Mononuclear cell (primary cell): Measurements from ENCODE around the gene TSR2. TPM values are rescaled to one million over a fixed set of nuclear protein-coding genes. Genes with fewer than 3 reads are reported as not detected.
"Not testable (repeated sequence)": the region's sequence is repeated elsewhere in the genome, so short reads cannot be mapped to it uniquely, and the experiment has no call there.

Source experiments
- H3K27me3 ChIP-seq: 2 replicates; pipeline ENCODE4 v1.6.0; 2011; ENCODE audit warnings: low read length, control low read depth; ENCODE audit not compliant: insufficient read depth
- H3K4me1 ChIP-seq: 2 replicates; pipeline ENCODE4 v1.5.1; 2011; ENCODE audit warnings: mild to moderate bottlenecking, low read length, control low read depth; ENCODE audit not compliant: insufficient read depth
- H3K4me3 ChIP-seq: 2 replicates; pipeline ENCODE4 v1.5.1; 2011; ENCODE audit warnings: mild to moderate bottlenecking, low read length, moderate library complexity
- H3K9me3 ChIP-seq: 2 replicates; pipeline ENCODE4 v1.5.1; 2011; ENCODE audit warnings: low read depth, mild to moderate bottlenecking, control low read depth, low read length
- total RNA-seq: library from RNA; depleted of rRNA; stranded (reverse); fragments of >200 nt; gene quantifications from one replicate; pipeline ENCODE4 v1.2.3, GENCODE V29; 2012

The TSR2 gene
- total RNA-seq, 1 donor, result 19.1 TPM

- Histone ChIP-seq H3K4me3 (no peak overlapping the region), H3K4me1 (peaks cover 18% of the 10 kb centered on the region), H3K9me3 (no peaks in the 10 kb centered on the region), H3K27me3 (no peaks in the 10 kb centered on the region)
Observed at GRCh38 chrX:54444752-54445151, 4.5 kb downstream of the TSR2 start.

GRCh38 chrX:54446084-54446483 lies 5.9 kb downstream of the TSR2 start:
- H3K4me3 ChIP-seq, result no peak overlapping the region
- H3K4me1 ChIP-seq, result peaks cover 13% of the 10 kb centered on the region
- H3K27me3 ChIP-seq, result no peaks in the 10 kb centered on the region
- no peaks in the 10 kb centered on the region for H3K9me3 ChIP-seq

GRCh38 chrX:54447461-54447860 lies 7.3 kb downstream of the TSR2 start:
- no peaks in the 10 kb centered on the region for H3K27me3 ChIP-seq

GRCh38 chrX:54449929-54450328 lies 9.7 kb downstream of the TSR2 start:
- Histone ChIP-seq H3K4me3 (no peak overlapping the region), H3K27me3 (no peaks in the 10 kb centered on the region), H3K9me3 (no peaks in the 10 kb centered on the region), H3K4me1 (no peaks in the 10 kb centered on the region)

More at GRCh38 chrX:54447461-54447860, 7.3 kb downstream of the TSR2 start:
- Histone ChIP-seq H3K4me1 (no peaks in the 10 kb centered on the region), H3K9me3 (no peaks in the 10 kb centered on the region), H3K4me3 (no peak overlapping the region)

GRCh38 chrX:54452920-54453319 lies 12.7 kb downstream of the TSR2 start:
- Histone ChIP-seq H3K9me3 (no peaks in the 10 kb centered on the region), H3K4me1 (no peaks in the 10 kb centered on the region), H3K27me3 (no peaks in the 10 kb centered on the region), H3K4me3 (no peak overlapping the region)

GRCh38 chrX:54470054-54470760 lies 30.0 kb downstream of the TSR2 start:
- no peaks in the 10 kb centered on the region for H3K27me3 ChIP-seq
- no peaks in the 10 kb centered on the region for H3K4me1 ChIP-seq
- no peak overlapping the region for H3K4me3 ChIP-seq
- H3K9me3 ChIP-seq, result no peaks in the 10 kb centered on the region

GRCh38 chrX:54473993-54474859 lies 34.0 kb downstream of the TSR2 start:
- no peaks in the 10 kb centered on the region for H3K27me3 ChIP-seq
- H3K9me3 ChIP-seq, result no peaks in the 10 kb centered on the region
- no peak overlapping the region for H3K4me3 ChIP-seq
- H3K4me1 ChIP-seq, result no peaks in the 10 kb centered on the region

GRCh38 chrX:54479136-54480111 lies 39.2 kb downstream of the TSR2 start:
- H3K9me3 ChIP-seq, result no peaks in the 10 kb centered on the region

GRCh38 chrX:54482839-54483593 lies 42.8 kb downstream of the TSR2 start:
- no peak overlapping the region for H3K4me3 ChIP-seq
- H3K27me3 ChIP-seq, result no peaks in the 10 kb centered on the region
- no peaks in the 10 kb centered on the region for H3K9me3 ChIP-seq
- no peaks in the 10 kb centered on the region for H3K4me1 ChIP-seq

More at GRCh38 chrX:54479136-54480111, 39.2 kb downstream of the TSR2 start:
- H3K4me3 ChIP-seq, result no peak overlapping the region
- no peaks in the 10 kb centered on the region for H3K27me3 ChIP-seq
- H3K4me1 ChIP-seq, result no peaks in the 10 kb centered on the region

GRCh38 chrX:54483946-54484345 lies 43.7 kb downstream of the TSR2 start:
- Histone ChIP-seq H3K4me3 (no peak overlapping the region), H3K27me3 (no peaks in the 10 kb centered on the region), H3K4me1 (no peaks in the 10 kb centered on the region), H3K9me3 (no peaks in the 10 kb centered on the region)

GRCh38 chrX:54484666-54485065 lies 44.5 kb downstream of the TSR2 start:
- Histone ChIP-seq H3K27me3 (no peaks in the 10 kb centered on the region), H3K4me1 (no peaks in the 10 kb centered on the region), H3K4me3 (no peak overlapping the region), H3K9me3 (no peaks in the 10 kb centered on the region)

GRCh38 chrX:54489819-54490218 lies 49.6 kb downstream of the TSR2 start:
- not testable (repeated sequence) for H3K27me3 ChIP-seq, H3K4me3 ChIP-seq, H3K4me1 ChIP-seq, H3K9me3 ChIP-seq

GRCh38 chrX:54492340-54492739 lies 52.1 kb downstream of the TSR2 start:
- Histone ChIP-seq H3K9me3 (no peaks in the 10 kb centered on the region), H3K4me1 (no peaks in the 10 kb centered on the region)

More at GRCh38 chrX:54492340-54492739, 52.1 kb downstream of the TSR2 start:
- peaks cover 13% of the 10 kb centered on the region for H3K27me3 ChIP-seq
- no peak overlapping the region for H3K4me3 ChIP-seq
